Measurements from ENCODE around the gene KIAA0753. TPM values are rescaled to one million over a fixed set of nuclear protein-coding genes. Genes with fewer than 3 reads are reported as not detected.

The KIAA0753 gene
- total and polyA plus RNA-seq, 2 of the 4 experiments (the other 2 are of a cell fraction), result 10.2 to 17.6 TPM

DNA sequence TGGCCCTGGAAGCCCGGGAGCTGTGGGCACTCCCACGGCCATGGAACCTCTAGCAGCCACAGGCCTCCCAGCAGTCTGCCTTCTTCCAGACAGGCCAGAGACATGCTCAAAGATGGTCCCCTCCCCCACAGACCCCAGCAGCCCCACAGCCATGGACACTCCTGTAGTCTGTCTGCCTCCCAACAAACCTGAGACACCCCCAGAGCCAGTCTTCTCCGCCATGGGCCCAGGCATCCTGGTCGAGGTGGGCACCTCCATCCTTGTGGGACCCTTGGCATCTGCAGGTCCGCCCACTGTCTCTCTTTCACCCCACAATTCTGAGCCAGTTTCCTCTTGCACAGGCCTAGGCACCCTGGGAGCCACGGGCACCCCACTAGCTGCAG, 3.1 kb downstream of the KIAA0753 start:
- TF ChIP-seq RFX5 (IDR thresholded peaks at IDR 0.05; ENCODE audit: low read depth, low read length) (no peak), ELK1 (IDR thresholded peaks at IDR 0.05; ENCODE audit: borderline replicate concordance, low read depth, low read length) (no peak), FOS (IDR thresholded peaks at IDR 0.05; ENCODE audit: low read depth, low read length) (no peak), RCOR1 (IDR thresholded peaks at IDR 0.05; ENCODE audit: insufficient replicate concordance, low read length) (no peak)
- DNase-seq, result no peak
- no peak overlapping the region for H3K4ac ChIP-seq (ENCODE audit: low read depth, low read length)

More for the DNA sequence above, 3.1 kb downstream of the KIAA0753 start:
- Histone ChIP-seq H4K91ac (ENCODE audit: insufficient read depth, low read depth, low read length) (no peak overlapping the region), H3K4me2 (ENCODE audit: low read depth, low read length) (no peak overlapping the region), H3K36me3 (ENCODE audit: control insufficient read depth, insufficient read depth, low read length) (peaks cover 12% of the 10 kb centered on the region), H3K23ac (ENCODE audit: low read depth, low read length) (no peak overlapping the region), H3K4me3 (ENCODE audit: insufficient read depth, low read depth, low read length) (no peak overlapping the region), H2AK9ac (replicated peaks; ENCODE audit: low read depth, low read length, poor library complexity) (no peak overlapping the region), H3K9me3 (ENCODE audit: control insufficient read depth, insufficient read depth, low read length) (no peaks in the 10 kb centered on the region), H2AFZ (replicated peaks; ENCODE audit: low read length, poor library complexity) (no peak overlapping the region), H3K9me1 (ENCODE audit: insufficient read depth, low read length) (0 out of 2 replicates have a peak, but pooled peaks cover 5% of the 10 kb centered on the region), H2AK5ac (ENCODE audit: low read depth, low read length) (no peak overlapping the region), H3K18ac (ENCODE audit: low read depth, low read length) (no peak overlapping the region), H3K27me3 (ENCODE audit: control insufficient read depth, insufficient read depth, low read length) (no peaks in the 10 kb centered on the region), H2BK5ac (ENCODE audit: low read depth, low read length, poor library complexity, severe bottlenecking) (no peak overlapping the region), H3K27ac (ENCODE audit: insufficient read depth, low read length) (no peak overlapping the region), H3K14ac (replicated peaks; ENCODE audit: low read depth, low read length) (no peak overlapping the region), H2BK15ac (ENCODE audit: low read depth, low read length) (no peak overlapping the region), H2BK120ac (ENCODE audit: low read depth, low read length) (no peak overlapping the region), H3K9ac (ENCODE audit: low read depth, low read length) (no peak overlapping the region), H4K5ac (ENCODE audit: low read depth, low read length) (no peak overlapping the region), H3K56ac (ENCODE audit: extremely low read depth, insufficient read depth, low read length) (no peak overlapping the region), H3K4me1 (ENCODE audit: control insufficient read depth, insufficient read depth, low read length) (peaks cover 9% of the 10 kb centered on the region), H3K79me1 (ENCODE audit: low read depth in 1 of 2, low read length in 2 of 2) (peaks cover 9 to 70% of the 10 kb centered on the region in 2 experiments), H2BK20ac (ENCODE audit: low read depth, low read length) (no peak overlapping the region), H4K20me1 (ENCODE audit: insufficient read depth, low read length) (no peaks in the 10 kb centered on the region; the same call in 1 of the 2 replicates), H4K8ac (ENCODE audit: low read depth in 2 of 2, low read length in 2 of 2) (no peak overlapping the region)
- WGBS, 2 experiments (ENCODE audit: extremely low coverage in 2 of 2, insufficient read length in 1 of 2), result 90% methylated on average over 2 of the region's 6 CpGs; no CpG with 5 or more reads in 1 of the 2 experiments
- dilution Hi-C loops (cut with HindIII; ENCODE audit: low sequenced_read_pairs, unreplicated experiment), result no loop called here
- intact Hi-C loops (cut with micrococcal nuclease), result no loop called here
- no TSS peak for BruUV-seq (replicated peaks)
- ChIA-PET POLR2A (ENCODE audit: unreplicated experiment) (no interaction called here), CTCF (no interaction called here)
- ATAC-seq (ENCODE audit: low read depth), result no peak
- in situ Hi-C loops (cut with MboI; ENCODE audit: low sequenced_read_pairs), result no loop called here
